ENCODE results near the gene TBXT.

The TBXT gene

DNA sequence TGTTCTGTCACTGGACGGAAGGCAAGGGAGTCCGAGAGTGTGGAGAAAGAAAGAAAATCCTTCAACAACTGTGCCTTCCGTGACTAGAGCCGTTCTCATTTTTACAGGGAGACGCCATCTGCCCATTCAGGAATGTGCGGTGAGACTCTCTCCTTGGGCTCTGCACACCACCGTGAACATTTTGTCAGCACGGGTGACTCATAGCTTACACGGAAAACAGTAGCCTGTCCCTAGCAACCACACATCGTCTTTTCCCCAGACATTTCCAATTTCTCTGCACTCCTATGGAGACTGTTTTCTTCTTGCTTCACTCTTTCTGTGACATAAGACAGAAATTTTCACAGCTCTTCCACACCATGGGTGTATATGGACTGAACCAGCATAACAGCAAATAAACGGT, 55.1 kb downstream of the TBXT start:
- no peak for DNase-seq

- DNase-seq, result no peak
These were observed 58.0 kb downstream of the TBXT start for GRCh38 chr6:166109608-166110007.
